GM21576 (cell line): Measurements from ENCODE around the gene ATG3.
"Not testable (repeated sequence)": the region's sequence is repeated elsewhere in the genome, so short reads cannot be mapped to it uniquely, and the experiment has no call there.

Source experiments
- ATAC-seq: cut with Tn5 transposase; IDR thresholded peaks from one replicate; pipeline ENCODE4 v1.9.1; 2021; ENCODE audit warnings: mild to moderate bottlenecking, moderate library complexity; ENCODE audit not compliant: unreplicated experiment

Gene ATG3

GRCh38 chr3:112561484-112561733 is 353 bp downstream of the ATG3 start:
- peak; percentile 39 for ATAC-seq

- ATAC-seq = peak; percentile 26
Observed at GRCh38 chr3:112560721-112561483, 860 bp downstream of the ATG3 start.

GRCh38 chr3:112560307-112560706 is 1.5 kb downstream of the ATG3 start:
- ATAC-seq = no peak

GRCh38 chr3:112557976-112558375 is 3.8 kb downstream of the ATG3 start:
- ATAC-seq = no peak

- no peak for ATAC-seq
Observed at GRCh38 chr3:112555535-112556170, 6.1 kb downstream of the ATG3 start.

- no peak for ATAC-seq
Observed at GRCh38 chr3:112550859-112551258, 10.9 kb downstream of the ATG3 start.

- no peak for ATAC-seq
Observed at GRCh38 chr3:112546216-112546759, 15.5 kb downstream of the ATG3 start.

- ATAC-seq = peak; percentile 91
Observed at GRCh38 chr3:112539825-112540650, 21.7 kb downstream of the ATG3 start.

GRCh38 chr3:112531358-112531781 is 30.4 kb downstream of the ATG3 start:
- no peak for ATAC-seq

GRCh38 chr3:112530573-112530972 is 31.2 kb downstream of the ATG3 start:
- no peak for ATAC-seq

- not testable (repeated sequence) for ATAC-seq
Observed at GRCh38 chr3:112524127-112524526, 37.6 kb downstream of the ATG3 start.

- ATAC-seq = peak; percentile 39
Observed at GRCh38 chr3:112519424-112520001, 42.2 kb downstream of the ATG3 start.

- ATAC-seq = not testable (repeated sequence)
Observed at GRCh38 chr3:112518970-112519369, 42.8 kb downstream of the ATG3 start.

- ATAC-seq = peak; percentile 99
Observed at GRCh38 chr3:112514527-112515128, 47.1 kb downstream of the ATG3 start.

GRCh38 chr3:112512320-112512719 is 49.4 kb downstream of the ATG3 start:
- no peak for ATAC-seq

GRCh38 chr3:112508860-112509259 is 52.9 kb downstream of the ATG3 start:
- ATAC-seq = no peak

GRCh38 chr3:112508261-112508660 is 53.5 kb downstream of the ATG3 start:
- ATAC-seq = no peak

GRCh38 chr3:112505907-112506306 is 55.9 kb downstream of the ATG3 start:
- no peak for ATAC-seq

- ATAC-seq = no peak
Observed at GRCh38 chr3:112504123-112504522, 57.6 kb downstream of the ATG3 start.

- no peak for ATAC-seq
Observed at GRCh38 chr3:112503304-112503972, 58.3 kb downstream of the ATG3 start.
